ENCODE results near the gene AP4E1. TPM values are rescaled to one million over a fixed set of nuclear protein-coding genes. Genes with fewer than 3 reads are reported as not detected.

The AP4E1 gene
- polyA plus RNA-seq, 1 donor from 2014 or later, result 8.6 TPM

DNA sequence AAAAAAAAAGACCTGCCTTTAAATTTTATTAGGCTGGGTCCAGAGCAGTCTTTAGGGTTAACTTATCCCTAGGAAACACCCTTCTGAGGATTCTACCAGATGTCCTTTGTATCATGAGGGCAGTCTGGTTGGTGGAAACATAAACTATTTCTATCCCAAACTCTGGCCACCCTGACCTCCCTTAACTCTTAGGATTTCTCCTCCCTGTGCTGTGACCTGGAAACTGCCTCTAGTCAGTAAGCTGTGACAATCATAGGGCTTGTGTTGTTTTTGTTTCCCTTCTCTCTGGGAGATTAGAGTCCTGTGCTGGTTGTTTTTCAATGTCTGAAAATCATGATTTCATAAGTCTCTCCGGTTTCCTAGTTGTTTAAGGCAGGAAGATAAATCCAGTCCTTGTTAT, 108.1 kb downstream of the AP4E1 start:
- H3K27me3 ChIP-seq (ENCODE audit: insufficient read depth, low read depth, low read length), result no peaks in the 10 kb centered on the region
- H3K4me3 ChIP-seq (ENCODE audit: low read length), result no peak overlapping the region
- H2AFZ ChIP-seq (ENCODE audit: low read depth, low read length), result no peak overlapping the region
- H3K9ac ChIP-seq (ENCODE audit: low read length), result no peak overlapping the region
- no peaks in the 10 kb centered on the region for H3F3A ChIP-seq (ENCODE audit: insufficient read depth, low read length, poor library complexity, severe bottlenecking)
- H4K20me1 ChIP-seq (ENCODE audit: insufficient read depth), result no peaks in the 10 kb centered on the region
- no peaks in the 10 kb centered on the region for H3K36me3 ChIP-seq (ENCODE audit: insufficient read depth, low read length)
- H3K9me3 ChIP-seq (ENCODE audit: low read length), result no peaks in the 10 kb centered on the region
- H3K4me2 ChIP-seq (ENCODE audit: low read length), result no peak overlapping the region
- no peaks in the 10 kb centered on the region for H3K9me2 ChIP-seq (ENCODE audit: insufficient read depth, low read length)
- no peak for TF ChIP-seq TAF1 (IDR thresholded peaks at IDR 0.05; ENCODE audit: low read depth)
- TF ChIP-seq SMC3 (conservative IDR thresholded peaks at IDR 0.05; ENCODE audit: poor library complexity), result no peak
- TF ChIP-seq, protein P1, sequence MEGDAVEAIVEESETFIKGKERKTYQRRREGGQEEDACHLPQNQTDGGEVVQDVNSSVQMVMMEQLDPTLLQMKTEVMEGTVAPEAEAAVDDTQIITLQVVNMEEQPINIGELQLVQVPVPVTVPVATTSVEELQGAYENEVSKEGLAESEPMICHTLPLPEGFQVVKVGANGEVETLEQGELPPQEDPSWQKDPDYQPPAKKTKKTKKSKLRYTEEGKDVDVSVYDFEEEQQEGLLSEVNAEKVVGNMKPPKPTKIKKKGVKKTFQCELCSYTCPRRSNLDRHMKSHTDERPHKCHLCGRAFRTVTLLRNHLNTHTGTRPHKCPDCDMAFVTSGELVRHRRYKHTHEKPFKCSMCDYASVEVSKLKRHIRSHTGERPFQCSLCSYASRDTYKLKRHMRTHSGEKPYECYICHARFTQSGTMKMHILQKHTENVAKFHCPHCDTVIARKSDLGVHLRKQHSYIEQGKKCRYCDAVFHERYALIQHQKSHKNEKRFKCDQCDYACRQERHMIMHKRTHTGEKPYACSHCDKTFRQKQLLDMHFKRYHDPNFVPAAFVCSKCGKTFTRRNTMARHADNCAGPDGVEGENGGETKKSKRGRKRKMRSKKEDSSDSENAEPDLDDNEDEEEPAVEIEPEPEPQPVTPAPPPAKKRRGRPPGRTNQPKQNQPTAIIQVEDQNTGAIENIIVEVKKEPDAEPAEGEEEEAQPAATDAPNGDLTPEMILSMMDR (IDR thresholded peaks at IDR 0.05; ENCODE audit: poor library complexity, severe bottlenecking), result no peak
- no peak for TF ChIP-seq MXI1 (conservative IDR thresholded peaks at IDR 0.05; ENCODE audit: poor library complexity, severe bottlenecking)
- TF ChIP-seq EP300 (conservative IDR thresholded peaks at IDR 0.05; ENCODE audit: poor library complexity, severe bottlenecking), result no peak
- no peak for TF ChIP-seq RAD21 (conservative IDR thresholded peaks at IDR 0.05)
- TF ChIP-seq, protein P2, sequence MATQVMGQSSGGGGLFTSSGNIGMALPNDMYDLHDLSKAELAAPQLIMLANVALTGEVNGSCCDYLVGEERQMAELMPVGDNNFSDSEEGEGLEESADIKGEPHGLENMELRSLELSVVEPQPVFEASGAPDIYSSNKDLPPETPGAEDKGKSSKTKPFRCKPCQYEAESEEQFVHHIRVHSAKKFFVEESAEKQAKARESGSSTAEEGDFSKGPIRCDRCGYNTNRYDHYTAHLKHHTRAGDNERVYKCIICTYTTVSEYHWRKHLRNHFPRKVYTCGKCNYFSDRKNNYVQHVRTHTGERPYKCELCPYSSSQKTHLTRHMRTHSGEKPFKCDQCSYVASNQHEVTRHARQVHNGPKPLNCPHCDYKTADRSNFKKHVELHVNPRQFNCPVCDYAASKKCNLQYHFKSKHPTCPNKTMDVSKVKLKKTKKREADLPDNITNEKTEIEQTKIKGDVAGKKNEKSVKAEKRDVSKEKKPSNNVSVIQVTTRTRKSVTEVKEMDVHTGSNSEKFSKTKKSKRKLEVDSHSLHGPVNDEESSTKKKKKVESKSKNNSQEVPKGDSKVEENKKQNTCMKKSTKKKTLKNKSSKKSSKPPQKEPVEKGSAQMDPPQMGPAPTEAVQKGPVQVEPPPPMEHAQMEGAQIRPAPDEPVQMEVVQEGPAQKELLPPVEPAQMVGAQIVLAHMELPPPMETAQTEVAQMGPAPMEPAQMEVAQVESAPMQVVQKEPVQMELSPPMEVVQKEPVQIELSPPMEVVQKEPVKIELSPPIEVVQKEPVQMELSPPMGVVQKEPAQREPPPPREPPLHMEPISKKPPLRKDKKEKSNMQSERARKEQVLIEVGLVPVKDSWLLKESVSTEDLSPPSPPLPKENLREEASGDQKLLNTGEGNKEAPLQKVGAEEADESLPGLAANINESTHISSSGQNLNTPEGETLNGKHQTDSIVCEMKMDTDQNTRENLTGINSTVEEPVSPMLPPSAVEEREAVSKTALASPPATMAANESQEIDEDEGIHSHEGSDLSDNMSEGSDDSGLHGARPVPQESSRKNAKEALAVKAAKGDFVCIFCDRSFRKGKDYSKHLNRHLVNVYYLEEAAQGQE (IDR thresholded peaks at IDR 0.05; ENCODE audit: borderline replicate concordance), result no peak
- no peak for TF ChIP-seq EZH2 (IDR thresholded peaks at IDR 0.05; ENCODE audit: borderline replicate concordance, insufficient read depth, low read length, poor library complexity, severe bottlenecking)
- TF ChIP-seq POLR2AphosphoS5 (IDR thresholded peaks at IDR 0.05), result no peak
- no peaks in the 10 kb centered on the region for H3K79me2 ChIP-seq (replicated peaks; ENCODE audit: insufficient read depth, low read length)
- no peak overlapping the region for H3K27ac ChIP-seq (ENCODE audit: low read length)

DNA sequence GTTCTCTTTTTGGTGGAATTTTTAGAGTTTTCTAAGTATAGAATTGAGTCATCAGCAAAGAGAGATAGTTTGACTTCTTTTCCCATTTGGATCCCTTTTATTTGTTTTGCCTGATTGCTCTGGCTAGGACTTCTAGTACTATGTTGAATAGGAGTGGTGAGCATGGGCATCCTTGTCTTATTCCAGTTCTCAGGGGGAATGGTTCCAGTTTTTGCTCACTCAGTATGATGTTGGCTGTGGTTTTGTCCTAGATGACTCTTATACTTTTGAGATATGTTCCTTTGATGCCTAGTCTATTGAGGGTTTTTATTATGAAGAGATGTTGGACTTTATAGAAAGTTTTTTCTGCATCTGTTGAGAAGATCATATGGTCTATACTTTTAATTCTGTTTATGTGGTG, 113.7 kb downstream of the AP4E1 start:
- H3K79me2 ChIP-seq (replicated peaks; ENCODE audit: insufficient read depth, low read length), result no peaks in the 10 kb centered on the region
- no peak overlapping the region for H2AFZ ChIP-seq (ENCODE audit: low read depth, low read length)
- no peaks in the 10 kb centered on the region for H3K9me2 ChIP-seq (ENCODE audit: insufficient read depth, low read length)
- H4K20me1 ChIP-seq (ENCODE audit: insufficient read depth), result no peaks in the 10 kb centered on the region
- H3K36me3 ChIP-seq (ENCODE audit: insufficient read depth, low read length), result no peaks in the 10 kb centered on the region
- no peaks in the 10 kb centered on the region for H3K9me3 ChIP-seq (ENCODE audit: low read length)
- H3K4me2 ChIP-seq (ENCODE audit: low read length), result no peak overlapping the region
- TF ChIP-seq, protein P1 (IDR thresholded peaks at IDR 0.05; ENCODE audit: poor library complexity, severe bottlenecking), result no peak
- TF ChIP-seq MXI1 (conservative IDR thresholded peaks at IDR 0.05; ENCODE audit: poor library complexity, severe bottlenecking) (no peak), RAD21 (conservative IDR thresholded peaks at IDR 0.05) (no peak), SMC3 (conservative IDR thresholded peaks at IDR 0.05; ENCODE audit: poor library complexity) (no peak), EZH2 (IDR thresholded peaks at IDR 0.05; ENCODE audit: borderline replicate concordance, insufficient read depth, low read length, poor library complexity, severe bottlenecking) (no peak), EP300 (conservative IDR thresholded peaks at IDR 0.05; ENCODE audit: poor library complexity, severe bottlenecking) (no peak), POLR2AphosphoS5 (IDR thresholded peaks at IDR 0.05) (no peak), TAF1 (IDR thresholded peaks at IDR 0.05; ENCODE audit: low read depth) (no peak)
- TF ChIP-seq, protein P2 (IDR thresholded peaks at IDR 0.05; ENCODE audit: borderline replicate concordance), result no peak
- H3K27ac ChIP-seq (ENCODE audit: low read length), result no peak overlapping the region
- H3K4me3 ChIP-seq (ENCODE audit: low read length), result no peak overlapping the region
- H3K27me3 ChIP-seq (ENCODE audit: insufficient read depth, low read depth, low read length), result no peaks in the 10 kb centered on the region
- no peaks in the 10 kb centered on the region for H3F3A ChIP-seq (ENCODE audit: insufficient read depth, low read length, poor library complexity, severe bottlenecking)
- no peak overlapping the region for H3K9ac ChIP-seq (ENCODE audit: low read length)
